ENCODE measurements around the gene ZNF567. TPM values are rescaled to one million over a fixed set of nuclear protein-coding genes. Genes with fewer than 3 reads are reported as not detected.

The ZNF567 gene
- total and polyA plus RNA-seq, 2 donors (not counting 1 experiment from before 2014, with no cell fraction given), result 9.8 to 19.7 TPM

- Histone ChIP-seq H3K9me3 (ENCODE audit: control extremely low read depth in 1 of 3, control insufficient read depth in 2 of 3, insufficient read depth in 1 of 3, low read length in 2 of 3) (peaks cover 32 to 82% (median 60%) of the 10 kb centered on the region in 3 donors), H3K79me2 (ENCODE audit: control insufficient read depth, insufficient read depth, low read length) (peaks cover 80% of the 10 kb centered on the region)
- POLR2A ChIA-PET, result no interaction called here
These were observed 22.0 kb downstream of the ZNF567 start for GRCh38 chr19:36709423-36709822.

More at GRCh38 chr19:36709423-36709822, 22.0 kb downstream of the ZNF567 start:
- ATAC-seq (ENCODE audit: low read depth) (no peak), DNase-seq (no peak)
- H3K9ac ChIP-seq (ENCODE audit: low read length), result no peak overlapping the region
- no peak overlapping the region for H2AFZ ChIP-seq (ENCODE audit: insufficient read depth, low read depth, low read length, poor library complexity, severe bottlenecking)
- CTCF ChIA-PET, result no interaction called here
- no peak for TF ChIP-seq EZH2 (IDR thresholded peaks at IDR 0.05; ENCODE audit: borderline replicate concordance, insufficient read depth, low read depth, low read length, poor library complexity, severe bottlenecking)
- TF ChIP-seq CTCF (IDR thresholded peaks at IDR 0.05), result no peak
- peaks cover 19 to 57% of the 10 kb centered on the region in 2 experiments for H3K36me3 ChIP-seq (replicated peaks in 1 of 2; ENCODE audit: control extremely low read depth in 1 of 2, control insufficient read depth in 1 of 2, extremely low read depth in 1 of 2, insufficient read depth in 2 of 2, low read length in 1 of 2)
- no peak overlapping the region for H3K27ac Mint-ChIP-seq
- no peak overlapping the region for H3K4me2 ChIP-seq (replicated peaks; ENCODE audit: low read depth, low read length, poor library complexity, severe bottlenecking)
- H3K9me3 Mint-ChIP-seq (ENCODE audit: insufficient read depth), result peaks cover 23% of the 10 kb centered on the region
- H3K27me3 ChIP-seq (replicated peaks in 1 of 4; ENCODE audit: control extremely low read depth in 1 of 4, control insufficient read depth in 3 of 4, insufficient read depth in 4 of 4, low read length in 3 of 4), result no peaks in the 10 kb centered on the region
- intact Hi-C loops (cut with micrococcal nuclease), result no loop called here
- WGBS (ENCODE audit: insufficient coverage), result 96% methylated on average over 2 of the region's 2 CpGs
- H4K20me1 ChIP-seq (ENCODE audit: control insufficient read depth, insufficient read depth, low read length, poor library complexity, severe bottlenecking), result no peaks in the 10 kb centered on the region
- H3K4me1 ChIP-seq (ENCODE audit: control insufficient read depth in 2 of 2, insufficient read depth in 2 of 2, low read length in 2 of 2), result no peaks in the 10 kb centered on the region
- H3K4me1 Mint-ChIP-seq, result no peaks in the 10 kb centered on the region
- H3K27ac ChIP-seq (ENCODE audit: low read length in 2 of 2), result no peak overlapping the region
- no peak overlapping the region for H3K4me3 ChIP-seq (ENCODE audit: control extremely low read depth in 1 of 5, extremely low read depth in 1 of 5, insufficient read depth in 1 of 5, low read depth in 2 of 5, low read length in 4 of 5)
- no peaks in the 10 kb centered on the region for H3K27me3 Mint-ChIP-seq
- no peak overlapping the region for H3K4me3 Mint-ChIP-seq
